HCT116 (cell line): Measurements from ENCODE around the gene CTU1. TPM values are rescaled to one million over a fixed set of nuclear protein-coding genes. Genes with fewer than 3 reads are reported as not detected.

Source experiments
- ATAC-seq: fragments of 200-7000 bp; cut with Tn5 transposase; 2 replicates; pipeline ENCODE4 v1.9.1; 2020; ENCODE audit warnings: mild to moderate bottlenecking, moderate library complexity
- BruUV-seq: library from RNA; stranded (reverse); fragments of 400-500 nt; replicated peaks from 2 replicates; lab custom pipeline; 2021; lab: Mats Ljungman, UMichigan
- CTCF ChIA-PET: fragments of 300-600 bp; sonication (Branson Sonifier 250); formaldehyde crosslinking; loops from one replicate; lab custom pipeline; 2021; ENCODE audit warnings: antibody characterized with exemption; lab: Charles Lee
- POLR2A ChIA-PET: fragments of 300-600, 350-600 bp; sonication (Branson Sonifier 250); formaldehyde crosslinking; loops from one replicate; lab custom pipeline; 2021; ENCODE audit warnings: antibody characterized with exemption; lab: Charles Lee
- RAD21 ChIA-PET, 2 experiments: fragments of 300-600 bp; sonication (Branson Sonifier 250); formaldehyde crosslinking; loops; one replicate each; lab custom pipeline; 2023; ENCODE audit warnings: low total read pairs in 2 of 2; ENCODE audit not compliant: uncharacterized antibody in 2 of 2, unreplicated experiment in 2 of 2, low non-redundant PET in 1 of 2; lab: Charles Lee
- DNase-seq: peaks from one replicate; pipeline ENCODE4 v3.0.0-alpha.2; 2010; ENCODE audit warnings: low read depth, low spot score
- H2AFZ ChIP-seq: fragments of 200-600 bp; shearing (Covaris generic), sonication (generic); 2 replicates; pipeline ENCODE4 v1.6.1; 2017; ENCODE audit warnings: low read depth, mixed run types, mixed read lengths, antibody characterized with exemption, low read length; ENCODE audit not compliant: poor library complexity, severe bottlenecking
- H3K27ac ChIP-seq: 2 replicates; pipeline ENCODE4 v1.5.1; 2012; ENCODE audit warnings: low read depth, low read length
- H3K27me3 ChIP-seq: fragments of 200-600 bp; sonication (generic); 2 replicates; pipeline ENCODE4 v1.6.1; 2016; ENCODE audit warnings: mixed run types, low read length, mixed read lengths; ENCODE audit not compliant: insufficient read depth
- H3K36me3 ChIP-seq, 2 experiments: fragments of 200-500 bp in 1 of 2; fragments of 200-600 bp in 1 of 2; sonication (Bioruptor generic) in 1 of 2; sonication (generic) in 1 of 2; 2 replicates each; pipeline versions ENCODE4 v1.5.1 to v1.6.1; 2014 to 2016; ENCODE audit warnings: low read length in 2 of 2, inconsistent platforms in 1 of 2, mixed read lengths in 1 of 2, mixed run types in 1 of 2; ENCODE audit not compliant: insufficient read depth in 2 of 2, control insufficient read depth in 1 of 2
- H3K4me1 ChIP-seq, 2 experiments: fragments of 200-600 bp in 1 of 2; sonication (generic) in 1 of 2; 2 replicates each; pipeline versions ENCODE4 v1.5.1 to v1.6.1; 2012 to 2017; ENCODE audit warnings: low read length in 2 of 2, inconsistent platforms in 1 of 2, mild to moderate bottlenecking in 1 of 2, mixed read lengths in 1 of 2, mixed run types in 1 of 2, moderate library complexity in 1 of 2; ENCODE audit not compliant: insufficient read depth in 2 of 2, control insufficient read depth in 1 of 2
- H3K4me2 ChIP-seq: fragments of 200-600 bp; sonication (generic); 2 replicates; pipeline ENCODE4 v1.6.1; 2017; ENCODE audit warnings: mixed run types, low read length, mixed read lengths
- H3K4me3 ChIP-seq, 2 experiments: fragments of 200-600 bp in 1 of 2; sonication (generic) in 1 of 2; replicated peaks in 1 of 2; 2 replicates each; pipeline ENCODE4 v1.5.1; 2011 to 2016; ENCODE audit warnings: low read length in 2 of 2, control low read depth in 1 of 2, low read depth in 1 of 2, mild to moderate bottlenecking in 1 of 2, mixed read lengths in 1 of 2, mixed run types in 1 of 2
- H3K79me2 ChIP-seq: fragments of 200-600 bp; sonication (generic); 2 replicates; pipeline ENCODE4 v1.6.1; 2017; ENCODE audit warnings: mild to moderate bottlenecking, mixed run types, low read length, moderate library complexity, mixed read lengths; ENCODE audit not compliant: insufficient read depth
- H3K9ac ChIP-seq: fragments of 200-600 bp; sonication (generic); 2 replicates; pipeline ENCODE4 v1.6.1; 2016; ENCODE audit warnings: low read length, mixed read lengths
- H3K9me2 ChIP-seq: fragments of 200-600 bp; sonication (generic), shearing (Covaris generic); 2 replicates; pipeline ENCODE4 v1.6.1; 2017; ENCODE audit warnings: mixed run types, mild to moderate bottlenecking, moderate library complexity; ENCODE audit not compliant: insufficient read depth
- H3K9me3 ChIP-seq, 2 experiments: fragments of 200-500 bp in 1 of 2; fragments of 200-600 bp in 1 of 2; sonication (Bioruptor generic) in 1 of 2; sonication (generic) in 1 of 2; 2 replicates each; pipeline ENCODE4 v1.6.1; 2014 to 2017; ENCODE audit warnings: low read length in 2 of 2, mixed read lengths in 2 of 2, inconsistent platforms in 1 of 2, low read depth in 1 of 2, mild to moderate bottlenecking in 1 of 2, mixed run types in 1 of 2, moderate library complexity in 1 of 2; ENCODE audit not compliant: control insufficient read depth in 1 of 2, insufficient read depth in 1 of 2
- H4K20me1 ChIP-seq: fragments of 200-600 bp; sonication (generic), shearing (Covaris generic); 2 replicates; pipeline ENCODE4 v1.6.1; 2017; ENCODE audit warnings: mixed run types, mild to moderate bottlenecking, moderate library complexity; ENCODE audit not compliant: insufficient read depth
- ATF3 ChIP-seq: IDR thresholded peaks from 2 replicates; pipeline ENCODE4 v1.6.1; 2012
- CBX3 ChIP-seq: IDR thresholded peaks from 2 replicates; pipeline ENCODE4 v1.6.1; 2012; ENCODE audit warnings: low read depth
- CEBPB ChIP-seq: IDR thresholded peaks from 2 replicates; pipeline ENCODE4 v1.6.1; 2012; ENCODE audit warnings: low read depth
- ELF1 ChIP-seq: IDR thresholded peaks from 2 replicates; pipeline ENCODE4 v1.6.1; 2012; ENCODE audit warnings: low read depth, borderline replicate concordance
- FOSL1 ChIP-seq: IDR thresholded peaks from 2 replicates; pipeline ENCODE4 v1.6.1; 2012; ENCODE audit warnings: low read depth
- POLR2A ChIP-seq: IDR thresholded peaks from 2 replicates; pipeline ENCODE4 v1.7.0; 2011; ENCODE audit warnings: borderline replicate concordance; ENCODE audit not compliant: insufficient read depth, insufficient read length; ENCODE audit errors: extremely low read depth
- REST ChIP-seq: IDR thresholded peaks from 2 replicates; pipeline ENCODE4 v1.6.1; 2012; ENCODE audit warnings: low read depth
- SIN3A ChIP-seq: IDR thresholded peaks from 2 replicates; pipeline ENCODE4 v1.6.1; 2012; ENCODE audit warnings: low read depth
- SP1 ChIP-seq: IDR thresholded peaks from 2 replicates; pipeline ENCODE4 v1.6.1; 2012; ENCODE audit warnings: low read depth
- SRF ChIP-seq: IDR thresholded peaks from 2 replicates; pipeline ENCODE4 v1.6.1; 2012; ENCODE audit warnings: low read depth
- TCF7L2 ChIP-seq: IDR thresholded peaks from 2 replicates; pipeline ENCODE4 v1.7.0; 2011; ENCODE audit warnings: borderline replicate concordance, inconsistent platforms; ENCODE audit not compliant: insufficient read depth, insufficient read length; ENCODE audit errors: extremely low read depth
- YY1 ChIP-seq: IDR thresholded peaks from 2 replicates; pipeline ENCODE4 v1.6.1; 2011; ENCODE audit warnings: low read length, low read depth, moderate library complexity, mild to moderate bottlenecking; ENCODE audit not compliant: insufficient replicate concordance; ENCODE audit errors: extremely low read depth
- ZBTB33 ChIP-seq: IDR thresholded peaks from 2 replicates; pipeline ENCODE4 v1.6.1; 2011; ENCODE audit warnings: mild to moderate bottlenecking, low read length, moderate library complexity; ENCODE audit not compliant: insufficient replicate concordance; ENCODE audit errors: extremely low read depth
- ZFX ChIP-seq: fragments of 450-650 bp; IDR thresholded peaks from 2 replicates; pipeline ENCODE4 v1.6.1; 2017
- intact Hi-C: fragments of 100-400 bp; cut with micrococcal nuclease; formaldehyde crosslinking; loops from 2 replicates; pipeline ENCODE4 v1.10.0; 2022
- total RNA-seq: library from RNA; stranded (reverse); gene quantifications from one replicate; pipeline ENCODE4 v1.2.1, GENCODE V29; 2021; ENCODE audit not compliant: unreplicated experiment
- TF ChIP-seq, protein P1 (sequence below): IDR thresholded peaks from 2 replicates; pipeline ENCODE4 v1.6.1; 2012

CTU1 gene
- total RNA-seq, 1 experiment from 2014 or later, result 14.0 TPM

- Histone ChIP-seq H2AFZ (no peak within 1 kb of the TSS), H3K27me3 (peaks cover 4% of the 10 kb centered on the region; the same call in 1 of the 2 replicates), H3K4me2 (no peak within 1 kb of the TSS), H3K36me3 (no peaks in the 10 kb centered on the region), H3K9me2 (no peaks in the 10 kb centered on the region), H3K27ac (no peak within 1 kb of the TSS), H3K4me1 (no peaks in the 10 kb centered on the region), H3K79me2 (no peaks in the 10 kb centered on the region), H3K4me3 (no peak within 1 kb of the TSS), H3K9ac (no peak within 1 kb of the TSS), H4K20me1 (no peaks in the 10 kb centered on the region), H3K9me3 (no peaks in the 10 kb centered on the region)
- ATAC-seq (no peak), DNase-seq (no peak)
- ChIA-PET RAD21 (no interaction called here), CTCF (no interaction called here), POLR2A (no interaction called here)
- no TSS peak for BruUV-seq
- intact Hi-C loops, result no loop called here
- TF ChIP-seq ELF1, result no peak
- no peak for TF ChIP-seq SRF
- no peak for TF ChIP-seq SP1
- no peak for TF ChIP-seq REST
- no peak for TF ChIP-seq CBX3
- TF ChIP-seq TCF7L2, result no peak
- no peak for TF ChIP-seq FOSL1
- no peak for TF ChIP-seq SIN3A
- TF ChIP-seq ATF3, result no peak
- TF ChIP-seq, protein P1, sequence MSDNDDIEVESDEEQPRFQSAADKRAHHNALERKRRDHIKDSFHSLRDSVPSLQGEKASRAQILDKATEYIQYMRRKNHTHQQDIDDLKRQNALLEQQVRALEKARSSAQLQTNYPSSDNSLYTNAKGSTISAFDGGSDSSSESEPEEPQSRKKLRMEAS, result no peak
- TF ChIP-seq POLR2A, result no peak
- no peak for TF ChIP-seq ZBTB33
- no peak for TF ChIP-seq ZFX
- TF ChIP-seq YY1, result no peak
- TF ChIP-seq CEBPB, result no peak
- TF ChIP-seq, all 23 proteins: peak for 0
These were observed 33.9 kb upstream of the CTU1 start, which contains the start of gene SIGLEC7 for GRCh38 chr19:51142119-51142518. SIGLEC7 (plus strand) TSS chr19:51142301; CDS start chr19:51142370, 69 bp downstream.
